Measurements from ENCODE around the gene MEOX2. TPM values are rescaled to one million over a fixed set of nuclear protein-coding genes. Genes with fewer than 3 reads are reported as not detected.

The MEOX2 gene
- total RNA-seq, 1 experiment from 2014 or later: not detected

DNA sequence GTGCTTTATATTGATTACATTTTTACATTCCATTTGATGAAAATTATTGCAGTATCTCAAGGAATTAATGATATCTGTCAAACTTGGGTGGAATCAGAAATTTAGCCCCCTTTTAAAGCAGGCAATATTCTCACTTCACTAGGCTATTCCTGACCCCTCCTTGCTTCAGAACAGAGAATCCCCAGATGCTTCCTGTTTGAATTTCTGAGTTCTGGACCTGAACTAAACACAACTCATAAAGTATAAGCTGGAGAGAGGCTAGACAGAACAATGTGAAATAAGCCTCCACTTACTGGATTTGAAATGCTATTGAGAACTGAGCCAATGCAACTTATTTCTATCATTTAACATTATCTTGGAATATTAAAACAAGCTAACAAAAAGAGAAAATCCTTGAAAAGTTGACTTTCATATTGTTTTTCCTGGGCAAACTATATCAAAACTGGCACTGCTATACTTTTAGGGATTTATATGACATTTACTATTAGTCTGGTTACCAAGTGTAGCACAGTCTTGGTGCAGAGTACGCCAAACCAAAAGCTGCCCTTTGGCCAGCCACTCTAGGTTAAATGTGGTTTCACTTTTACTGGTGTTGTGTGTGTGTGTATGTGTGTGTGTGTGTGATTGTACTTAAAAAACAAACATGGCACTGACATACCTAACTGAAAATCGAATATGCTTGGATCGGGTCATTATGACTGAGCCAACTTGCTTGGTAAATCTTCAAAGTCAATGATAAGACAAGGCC is 105.7 kb downstream of the MEOX2 start:
- BruUV-seq (replicated peaks): no TSS peak
- ChIA-PET CTCF (no interaction called here), RAD21 (ENCODE audit: low non-redundant PET in 1 of 2, low total read pairs in 2 of 2, uncharacterized antibody in 2 of 2, unreplicated experiment in 2 of 2) (no interaction called here)

More for the DNA sequence above, 105.7 kb downstream of the MEOX2 start:
- no peak overlapping the region for H3K9ac ChIP-seq (ENCODE audit: low read length)
- ATAC-seq (no peak), DNase-seq (ENCODE audit: low read depth, low spot score) (no peak)
- TF ChIP-seq, protein P1, sequence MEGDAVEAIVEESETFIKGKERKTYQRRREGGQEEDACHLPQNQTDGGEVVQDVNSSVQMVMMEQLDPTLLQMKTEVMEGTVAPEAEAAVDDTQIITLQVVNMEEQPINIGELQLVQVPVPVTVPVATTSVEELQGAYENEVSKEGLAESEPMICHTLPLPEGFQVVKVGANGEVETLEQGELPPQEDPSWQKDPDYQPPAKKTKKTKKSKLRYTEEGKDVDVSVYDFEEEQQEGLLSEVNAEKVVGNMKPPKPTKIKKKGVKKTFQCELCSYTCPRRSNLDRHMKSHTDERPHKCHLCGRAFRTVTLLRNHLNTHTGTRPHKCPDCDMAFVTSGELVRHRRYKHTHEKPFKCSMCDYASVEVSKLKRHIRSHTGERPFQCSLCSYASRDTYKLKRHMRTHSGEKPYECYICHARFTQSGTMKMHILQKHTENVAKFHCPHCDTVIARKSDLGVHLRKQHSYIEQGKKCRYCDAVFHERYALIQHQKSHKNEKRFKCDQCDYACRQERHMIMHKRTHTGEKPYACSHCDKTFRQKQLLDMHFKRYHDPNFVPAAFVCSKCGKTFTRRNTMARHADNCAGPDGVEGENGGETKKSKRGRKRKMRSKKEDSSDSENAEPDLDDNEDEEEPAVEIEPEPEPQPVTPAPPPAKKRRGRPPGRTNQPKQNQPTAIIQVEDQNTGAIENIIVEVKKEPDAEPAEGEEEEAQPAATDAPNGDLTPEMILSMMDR (IDR thresholded peaks at IDR 0.05 in 2 of 3, conservative IDR thresholded peaks at IDR 0.05 in 1 of 3; ENCODE audit: borderline replicate concordance in 1 of 3, insufficient read depth in 1 of 3, low read depth in 2 of 3, low read length in 2 of 3): no peak
- TF ChIP-seq FOSL1 (IDR thresholded peaks at IDR 0.05; ENCODE audit: low read depth) (no peak), EZH2phosphoT487 (IDR thresholded peaks at IDR 0.05; ENCODE audit: borderline replicate concordance) (no peak), ZFX (IDR thresholded peaks at IDR 0.05) (no peak), TCF7L2 (IDR thresholded peaks at IDR 0.05; ENCODE audit: borderline replicate concordance, extremely low read depth, insufficient read depth, insufficient read length) (no peak), CBX3 (IDR thresholded peaks at IDR 0.05; ENCODE audit: low read depth) (no peak), POLR2A (IDR thresholded peaks at IDR 0.05; ENCODE audit: borderline replicate concordance, extremely low read depth, insufficient read depth, insufficient read length) (no peak)
- TF ChIP-seq, protein P2, sequence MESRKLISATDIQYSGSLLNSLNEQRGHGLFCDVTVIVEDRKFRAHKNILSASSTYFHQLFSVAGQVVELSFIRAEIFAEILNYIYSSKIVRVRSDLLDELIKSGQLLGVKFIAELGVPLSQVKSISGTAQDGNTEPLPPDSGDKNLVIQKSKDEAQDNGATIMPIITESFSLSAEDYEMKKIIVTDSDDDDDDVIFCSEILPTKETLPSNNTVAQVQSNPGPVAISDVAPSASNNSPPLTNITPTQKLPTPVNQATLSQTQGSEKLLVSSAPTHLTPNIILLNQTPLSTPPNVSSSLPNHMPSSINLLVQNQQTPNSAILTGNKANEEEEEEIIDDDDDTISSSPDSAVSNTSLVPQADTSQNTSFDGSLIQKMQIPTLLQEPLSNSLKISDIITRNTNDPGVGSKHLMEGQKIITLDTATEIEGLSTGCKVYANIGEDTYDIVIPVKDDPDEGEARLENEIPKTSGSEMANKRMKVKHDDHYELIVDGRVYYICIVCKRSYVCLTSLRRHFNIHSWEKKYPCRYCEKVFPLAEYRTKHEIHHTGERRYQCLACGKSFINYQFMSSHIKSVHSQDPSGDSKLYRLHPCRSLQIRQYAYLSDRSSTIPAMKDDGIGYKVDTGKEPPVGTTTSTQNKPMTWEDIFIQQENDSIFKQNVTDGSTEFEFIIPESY (IDR thresholded peaks at IDR 0.05; ENCODE audit: extremely low read depth, insufficient replicate concordance, low read length): no peak
- TF ChIP-seq, protein P3, sequence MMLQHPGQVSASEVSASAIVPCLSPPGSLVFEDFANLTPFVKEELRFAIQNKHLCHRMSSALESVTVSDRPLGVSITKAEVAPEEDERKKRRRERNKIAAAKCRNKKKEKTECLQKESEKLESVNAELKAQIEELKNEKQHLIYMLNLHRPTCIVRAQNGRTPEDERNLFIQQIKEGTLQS (IDR thresholded peaks at IDR 0.05): no peak
- no peak overlapping the region for H2AFZ ChIP-seq (ENCODE audit: low read depth, low read length, poor library complexity, severe bottlenecking)
- no peaks in the 10 kb centered on the region for H3K27me3 ChIP-seq (ENCODE audit: insufficient read depth, low read length)
- intact Hi-C loops (cut with micrococcal nuclease): no loop called here
- H3K9me2 ChIP-seq (ENCODE audit: insufficient read depth): no peaks in the 10 kb centered on the region
- no peaks in the 10 kb centered on the region for H3K79me2 ChIP-seq (ENCODE audit: insufficient read depth, low read length)
- POLR2A ChIA-PET: no interaction called here
- no peaks in the 10 kb centered on the region for H4K20me1 ChIP-seq (ENCODE audit: insufficient read depth)
- H3K27ac ChIP-seq (ENCODE audit: low read depth, low read length): no peak overlapping the region
- no peaks in the 10 kb centered on the region for H3K4me1 ChIP-seq (ENCODE audit: control insufficient read depth in 1 of 2, insufficient read depth in 2 of 2, low read length in 2 of 2)
- H3K4me3 ChIP-seq (replicated peaks in 1 of 2; ENCODE audit: low read depth in 1 of 2, low read length in 2 of 2): no peak overlapping the region
- H3K36me3 ChIP-seq (ENCODE audit: control insufficient read depth in 1 of 2, insufficient read depth in 2 of 2, low read length in 2 of 2): no peaks in the 10 kb centered on the region
- no peaks in the 10 kb centered on the region for H3K9me3 ChIP-seq (ENCODE audit: control insufficient read depth in 1 of 2, insufficient read depth in 1 of 2, low read depth in 1 of 2, low read length in 2 of 2)
- no peak overlapping the region for H3K4me2 ChIP-seq (ENCODE audit: low read length)
